MM.1S (cell line): ENCODE results near the gene EBF3.

Source experiments
- DNase-seq: peaks from one replicate; pipeline ENCODE4 v3.0.0-alpha.2; 2015
- H2AFZ ChIP-seq: fragments of 300-600 bp; sonication (generic); 2 replicates; pipeline ENCODE4 v1.6.0; 2016; ENCODE audit warnings: antibody characterized with exemption, low read length
- H3F3A ChIP-seq: fragments of 300-600 bp; sonication (generic); 2 replicates; pipeline ENCODE4 v1.6.1; 2016; ENCODE audit warnings: mild to moderate bottlenecking, antibody characterized with exemption, low read length, moderate library complexity, mixed read lengths; ENCODE audit not compliant: insufficient read depth
- H3K27ac ChIP-seq: fragments of 300-600 bp; sonication (generic); 2 replicates; pipeline ENCODE4 v1.5.1; 2016; ENCODE audit warnings: mild to moderate bottlenecking, low read length
- H3K27me3 ChIP-seq: fragments of 300-600 bp; sonication (generic); replicated peaks from 2 replicates; pipeline ENCODE4 v1.6.0; 2016; ENCODE audit warnings: low read length; ENCODE audit not compliant: insufficient read depth
- H3K36me3 ChIP-seq: fragments of 300-600 bp; sonication (generic); replicated peaks from 2 replicates; pipeline ENCODE4 v1.6.1; 2016; ENCODE audit warnings: mild to moderate bottlenecking, low read length, mixed read lengths; ENCODE audit not compliant: insufficient read depth
- H3K4me1 ChIP-seq: fragments of 300-600 bp; sonication (generic); 2 replicates; pipeline ENCODE4 v1.6.1; 2016; ENCODE audit warnings: low read length, mixed read lengths
- H3K4me2 ChIP-seq: fragments of 300-600 bp; sonication (generic); 2 replicates; pipeline ENCODE4 v1.6.0; 2016; ENCODE audit warnings: low read depth, low read length
- H3K4me3 ChIP-seq: fragments of 300-600 bp; sonication (generic); 2 replicates; pipeline ENCODE4 v1.5.1; 2016; ENCODE audit warnings: low read length, mixed read lengths
- H3K79me2 ChIP-seq: fragments of 300-600 bp; sonication (generic); 2 replicates; pipeline ENCODE4 v1.6.1; 2016; ENCODE audit warnings: mixed run types, low read length, mixed read lengths
- H3K9ac ChIP-seq: fragments of 300-600 bp; sonication (generic); 2 replicates; pipeline ENCODE4 v1.6.1; 2016; ENCODE audit warnings: low read length, mixed read lengths
- H3K9me2 ChIP-seq: fragments of 300-600 bp; sonication (generic); replicated peaks from 2 replicates; pipeline ENCODE4 v1.6.1; 2016; ENCODE audit warnings: mild to moderate bottlenecking, low read length, mixed read lengths; ENCODE audit not compliant: insufficient read depth
- H3K9me3 ChIP-seq: fragments of 300-600 bp; sonication (generic); replicated peaks from 2 replicates; pipeline ENCODE4 v1.6.1; 2016; ENCODE audit warnings: mild to moderate bottlenecking, low read length, mixed read lengths; ENCODE audit not compliant: insufficient read depth
- H4K20me1 ChIP-seq: fragments of 300-600 bp; sonication (generic); 2 replicates; pipeline ENCODE4 v1.6.1; 2016; ENCODE audit warnings: mild to moderate bottlenecking, low read length, moderate library complexity, mixed read lengths; ENCODE audit not compliant: insufficient read depth
- EZH2 ChIP-seq: fragments of 300-600 bp; sonication (generic); optimal IDR thresholded peaks from 2 replicates; pipeline ENCODE3; 2017; ENCODE audit warnings: low read depth, mild to moderate bottlenecking, antibody characterized with exemption, low read length, mixed read lengths
- EZH2phosphoT487 ChIP-seq: fragments of 300-600 bp; sonication (generic); IDR thresholded peaks from 2 replicates; pipeline ENCODE4 v1.6.1; 2018; ENCODE audit warnings: antibody characterized with exemption, low read length
- TF ChIP-seq, protein P1 (sequence below): fragments of 300-600 bp; sonication (generic); IDR thresholded peaks from 2 replicates; pipeline ENCODE4 v1.5.1; 2016; ENCODE audit warnings: antibody characterized with exemption, low read length, mixed read lengths

The EBF3 gene

DNA sequence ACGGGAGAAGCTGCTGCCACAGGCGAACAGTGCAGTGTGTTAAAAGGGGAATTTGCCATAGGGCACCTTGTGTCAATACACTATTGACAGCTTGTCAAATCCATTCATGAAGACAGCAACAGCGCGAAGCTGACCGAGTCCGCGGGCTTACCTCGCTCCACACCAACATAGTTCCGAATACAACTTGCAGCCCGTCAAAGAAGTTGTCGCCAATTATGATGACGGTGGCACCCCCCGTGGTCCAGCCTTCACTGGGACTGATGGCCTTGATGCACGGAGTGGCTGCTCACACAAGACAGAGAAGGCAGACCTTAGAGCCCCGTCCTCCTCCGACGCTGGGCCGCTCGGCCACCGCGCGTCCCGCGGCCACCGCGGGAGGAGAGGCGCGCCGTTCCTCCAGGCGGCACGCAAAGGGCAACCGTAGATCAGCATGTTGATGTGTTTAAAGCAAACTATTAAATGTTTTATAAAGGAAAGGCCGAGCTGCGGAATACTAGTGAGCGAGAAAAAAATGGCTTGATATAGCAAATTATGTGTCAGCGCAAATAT is 96.4 kb downstream of the EBF3 start:
- Histone ChIP-seq H3K4me2 (no peak overlapping the region), H3K4me1 (no peaks in the 10 kb centered on the region), H2AFZ (no peak overlapping the region), H4K20me1 (no peaks in the 10 kb centered on the region), H3K9me3 (no peaks in the 10 kb centered on the region), H3K9ac (no peak overlapping the region), H3F3A (no peaks in the 10 kb centered on the region), H3K36me3 (no peaks in the 10 kb centered on the region), H3K79me2 (no peaks in the 10 kb centered on the region), H3K4me3 (no peak overlapping the region), H3K27me3 (no peaks in the 10 kb centered on the region), H3K9me2 (no peaks in the 10 kb centered on the region), H3K27ac (no peak overlapping the region)
- no peak for TF ChIP-seq EZH2
- TF ChIP-seq EZH2phosphoT487, result no peak
- TF ChIP-seq, protein P1, sequence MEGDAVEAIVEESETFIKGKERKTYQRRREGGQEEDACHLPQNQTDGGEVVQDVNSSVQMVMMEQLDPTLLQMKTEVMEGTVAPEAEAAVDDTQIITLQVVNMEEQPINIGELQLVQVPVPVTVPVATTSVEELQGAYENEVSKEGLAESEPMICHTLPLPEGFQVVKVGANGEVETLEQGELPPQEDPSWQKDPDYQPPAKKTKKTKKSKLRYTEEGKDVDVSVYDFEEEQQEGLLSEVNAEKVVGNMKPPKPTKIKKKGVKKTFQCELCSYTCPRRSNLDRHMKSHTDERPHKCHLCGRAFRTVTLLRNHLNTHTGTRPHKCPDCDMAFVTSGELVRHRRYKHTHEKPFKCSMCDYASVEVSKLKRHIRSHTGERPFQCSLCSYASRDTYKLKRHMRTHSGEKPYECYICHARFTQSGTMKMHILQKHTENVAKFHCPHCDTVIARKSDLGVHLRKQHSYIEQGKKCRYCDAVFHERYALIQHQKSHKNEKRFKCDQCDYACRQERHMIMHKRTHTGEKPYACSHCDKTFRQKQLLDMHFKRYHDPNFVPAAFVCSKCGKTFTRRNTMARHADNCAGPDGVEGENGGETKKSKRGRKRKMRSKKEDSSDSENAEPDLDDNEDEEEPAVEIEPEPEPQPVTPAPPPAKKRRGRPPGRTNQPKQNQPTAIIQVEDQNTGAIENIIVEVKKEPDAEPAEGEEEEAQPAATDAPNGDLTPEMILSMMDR, result no peak
- DNase-seq, result no peak

DNA sequence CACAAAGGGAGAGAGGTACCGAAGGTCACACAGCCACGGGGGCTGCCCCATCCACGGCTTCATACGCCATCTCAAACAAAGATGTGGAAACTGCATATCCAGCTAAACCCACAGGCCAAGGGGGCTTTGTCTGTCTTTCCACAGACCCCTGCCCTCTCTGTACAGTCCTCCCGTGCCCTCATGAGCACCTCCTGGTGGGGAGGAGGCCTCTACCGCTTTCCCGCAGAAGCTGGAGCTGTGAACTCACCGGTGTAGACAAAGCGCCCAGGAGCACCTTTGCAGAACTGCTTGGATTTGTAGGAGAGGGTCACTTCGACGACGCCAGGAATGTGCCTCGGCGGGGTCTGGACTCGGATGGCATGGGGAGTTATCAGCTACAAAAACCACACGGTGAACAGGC is 97.2 kb downstream of the EBF3 start:
- H3K36me3 ChIP-seq, result no peaks in the 10 kb centered on the region
- H3K9me2 ChIP-seq, result no peaks in the 10 kb centered on the region
- H3K4me3 ChIP-seq, result no peak overlapping the region
- DNase-seq, result no peak
- TF ChIP-seq EZH2phosphoT487, result no peak
- TF ChIP-seq, protein P1, result no peak
- TF ChIP-seq EZH2, result no peak
- H4K20me1 ChIP-seq, result no peaks in the 10 kb centered on the region
- no peaks in the 10 kb centered on the region for H3K4me1 ChIP-seq
- no peak overlapping the region for H3K9ac ChIP-seq
- no peaks in the 10 kb centered on the region for H3K9me3 ChIP-seq
- no peak overlapping the region for H3K4me2 ChIP-seq
- no peaks in the 10 kb centered on the region for H3K27me3 ChIP-seq
- no peak overlapping the region for H2AFZ ChIP-seq
- no peak overlapping the region for H3K27ac ChIP-seq
- H3K79me2 ChIP-seq, result no peaks in the 10 kb centered on the region
- no peaks in the 10 kb centered on the region for H3F3A ChIP-seq

DNA sequence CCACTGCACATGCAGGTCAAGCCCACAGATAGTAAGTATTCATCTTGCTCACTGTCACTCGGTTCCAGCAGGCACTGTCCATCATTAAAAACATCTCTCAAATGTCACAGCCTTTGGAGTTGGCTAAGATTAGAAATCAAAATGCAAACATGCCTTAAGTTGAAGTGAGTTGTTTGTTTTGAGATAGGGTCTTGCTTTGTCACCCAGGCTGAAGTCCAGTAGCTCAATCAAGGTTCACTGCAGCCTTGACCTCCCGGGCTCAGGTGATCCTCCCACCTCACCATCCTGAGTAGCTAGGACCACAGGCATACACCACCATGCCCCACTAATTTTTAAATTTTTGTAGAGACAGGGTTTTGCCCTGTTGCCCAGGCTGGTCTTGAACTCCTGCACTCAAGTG is 98.1 kb downstream of the EBF3 start:
- Histone ChIP-seq H3K4me3 (no peak overlapping the region), H3K4me2 (no peak overlapping the region), H3K4me1 (no peaks in the 10 kb centered on the region), H3K9me3 (no peaks in the 10 kb centered on the region), H3K27me3 (no peaks in the 10 kb centered on the region), H2AFZ (no peak overlapping the region), H3K9me2 (no peaks in the 10 kb centered on the region), H3K79me2 (no peaks in the 10 kb centered on the region), H4K20me1 (no peaks in the 10 kb centered on the region), H3K36me3 (no peaks in the 10 kb centered on the region), H3F3A (no peaks in the 10 kb centered on the region), H3K9ac (no peak overlapping the region), H3K27ac (no peak overlapping the region)
- no peak for DNase-seq
- TF ChIP-seq, protein P1, result no peak
- TF ChIP-seq EZH2 (no peak), EZH2phosphoT487 (no peak)
